ENCODE measurements around the gene EPS15.
A peak's percentile ranks its signal among the peaks of the same experiment; 100 is the strongest.
"Not testable (repeated sequence)": the region's sequence is repeated elsewhere in the genome, so short reads cannot be mapped to it uniquely, and the experiment has no call there.

EPS15 gene

GRCh38 chr1:51336004-51336403, 183.1 kb downstream of the EPS15 start:
- no peak for DNase-seq (ENCODE audit: low spot score)

GRCh38 chr1:51331206-51332100, 187.6 kb downstream of the EPS15 start:
- peak; percentile 33 for DNase-seq (ENCODE audit: low spot score)

GRCh38 chr1:51330331-51331201, 188.5 kb downstream of the EPS15 start, which contains the start of gene TTC39A:
TTC39A (minus strand) TSS chr1:51330562; CDS start chr1:51330477, 85 bp downstream.
- DNase-seq (ENCODE audit: low spot score), result no peak

GRCh38 chr1:51329443-51330325, 189.4 kb downstream of the EPS15 start:
- no peak for DNase-seq (ENCODE audit: low spot score)

GRCh38 chr1:51328926-51329325, 190.1 kb downstream of the EPS15 start:
- no peak for DNase-seq (ENCODE audit: low spot score)

- no peak for DNase-seq (ENCODE audit: low spot score)
These were observed 190.8 kb downstream of the EPS15 start for GRCh38 chr1:51328279-51328678.

- no peak for DNase-seq (ENCODE audit: low spot score)
These were observed 191.7 kb downstream of the EPS15 start for GRCh38 chr1:51327386-51327785.

GRCh38 chr1:51326839-51327238, 192.2 kb downstream of the EPS15 start:
- no peak for DNase-seq (ENCODE audit: low spot score)

- no peak for DNase-seq (ENCODE audit: low spot score)
These were observed 192.9 kb downstream of the EPS15 start for GRCh38 chr1:51325878-51326755.

- no peak for DNase-seq (ENCODE audit: low spot score)
These were observed 193.7 kb downstream of the EPS15 start for GRCh38 chr1:51325391-51325790.

- DNase-seq (ENCODE audit: low spot score), result not testable (repeated sequence)
These were observed 194.1 kb downstream of the EPS15 start for GRCh38 chr1:51325011-51325385.

GRCh38 chr1:51324251-51325010, 194.6 kb downstream of the EPS15 start:
- DNase-seq (ENCODE audit: low spot score), result no peak

GRCh38 chr1:51323778-51324177, 195.3 kb downstream of the EPS15 start:
- no peak for DNase-seq (ENCODE audit: low spot score)

- DNase-seq (ENCODE audit: low spot score), result no peak
These were observed 196.5 kb downstream of the EPS15 start for GRCh38 chr1:51322417-51323101.

- no peak for DNase-seq (ENCODE audit: low spot score)
These were observed 197.2 kb downstream of the EPS15 start for GRCh38 chr1:51321924-51322280.

- DNase-seq (ENCODE audit: low spot score), result no peak
These were observed 197.8 kb downstream of the EPS15 start for GRCh38 chr1:51320967-51321923.

GRCh38 chr1:51317798-51318197, 201.3 kb downstream of the EPS15 start:
- no peak for DNase-seq (ENCODE audit: low spot score)

- no peak for DNase-seq (ENCODE audit: low spot score)
These were observed 202.3 kb downstream of the EPS15 start for GRCh38 chr1:51316846-51317120.
